ENCODE results near the gene DEPP1. TPM values are rescaled to one million over a fixed set of nuclear protein-coding genes. Genes with fewer than 3 reads are reported as not detected.
A peak's percentile ranks its signal among the peaks of the same experiment; 100 is the strongest.

DEPP1 gene
- total RNA-seq, 1 experiment from 2014 or later: 16.5 TPM

- Mint-ChIP-seq H3K4me3 (ENCODE audit: low read depth, unreplicated experiment) (no peak overlapping the region), H3K27ac (ENCODE audit: unreplicated experiment) (peak overlapping the region; percentile 34), H3K9me3 (ENCODE audit: low read depth, unreplicated experiment) (no peaks in the 10 kb centered on the region), H3K27me3 (ENCODE audit: unreplicated experiment) (no peaks in the 10 kb centered on the region), H3K36me3 (ENCODE audit: insufficient read depth, unreplicated experiment) (no peaks in the 10 kb centered on the region), H3K4me1 (ENCODE audit: low read depth, unreplicated experiment) (peaks cover 16% of the 10 kb centered on the region)
- DNase-seq: no peak
- TF ChIP-seq CTCF (IDR thresholded peaks at IDR 0.05; ENCODE audit: unreplicated experiment): no peak
- CTCF ChIA-PET: interaction anchor here (1.3 to 1.8 kb wide), 2 partner anchors 9 to 57 kb away, joined by 3 to 11 read pairs; no protein-coding TSS in a partner anchor
- no TSS peak for BruUV-seq (replicated peaks)
- intact Hi-C loops (cut with micrococcal nuclease; ENCODE audit: unreplicated experiment): loop anchor here (5.0 kb wide), 1 partner anchor 57 kb away; no protein-coding TSS in a partner anchor
Measured at GRCh38 chr10:44989597-44990301, 11.1 kb upstream of the DEPP1 start.

- CTCF ChIA-PET: interaction anchor here (1.8 kb wide), 1 partner anchor 56 kb away, joined by 11 read pairs; no protein-coding TSS in a partner anchor
- Mint-ChIP-seq H3K36me3 (ENCODE audit: insufficient read depth, unreplicated experiment) (no peaks in the 10 kb centered on the region), H3K9me3 (ENCODE audit: low read depth, unreplicated experiment) (no peaks in the 10 kb centered on the region), H3K4me3 (ENCODE audit: low read depth, unreplicated experiment) (no peak overlapping the region), H3K4me1 (ENCODE audit: low read depth, unreplicated experiment) (peaks cover 22% of the 10 kb centered on the region), H3K27ac (ENCODE audit: unreplicated experiment) (no peak overlapping the region), H3K27me3 (ENCODE audit: unreplicated experiment) (no peaks in the 10 kb centered on the region)
- DNase-seq: no peak
- no TSS peak for BruUV-seq (replicated peaks)
- intact Hi-C loops (cut with micrococcal nuclease; ENCODE audit: unreplicated experiment): no loop called here
- no peak for TF ChIP-seq CTCF (IDR thresholded peaks at IDR 0.05; ENCODE audit: unreplicated experiment)
Measured at GRCh38 chr10:44988957-44989585, 10.5 kb upstream of the DEPP1 start.

GRCh38 chr10:44986670-44987069 is 8.1 kb upstream of the DEPP1 start:
- Mint-ChIP-seq H3K9me3 (ENCODE audit: low read depth, unreplicated experiment) (no peaks in the 10 kb centered on the region), H3K36me3 (ENCODE audit: insufficient read depth, unreplicated experiment) (peaks cover 7% of the 10 kb centered on the region), H3K4me1 (ENCODE audit: low read depth, unreplicated experiment) (peaks cover 41% of the 10 kb centered on the region), H3K27ac (ENCODE audit: unreplicated experiment) (no peak overlapping the region), H3K27me3 (ENCODE audit: unreplicated experiment) (no peaks in the 10 kb centered on the region), H3K4me3 (ENCODE audit: low read depth, unreplicated experiment) (no peak overlapping the region)
- CTCF ChIA-PET: no interaction called here
- BruUV-seq (replicated peaks): no TSS peak
- DNase-seq: no peak
- no peak for TF ChIP-seq CTCF (IDR thresholded peaks at IDR 0.05; ENCODE audit: unreplicated experiment)
- intact Hi-C loops (cut with micrococcal nuclease; ENCODE audit: unreplicated experiment): no loop called here

- no TSS peak for BruUV-seq (replicated peaks)
- H3K27me3 Mint-ChIP-seq (ENCODE audit: unreplicated experiment): no peaks in the 10 kb centered on the region
- CTCF ChIA-PET: no interaction called here
- intact Hi-C loops (cut with micrococcal nuclease; ENCODE audit: unreplicated experiment): no loop called here
- no peak for TF ChIP-seq CTCF (IDR thresholded peaks at IDR 0.05; ENCODE audit: unreplicated experiment)
- peaks cover 46% of the 10 kb centered on the region for H3K4me1 Mint-ChIP-seq (ENCODE audit: low read depth, unreplicated experiment)
- H3K4me3 Mint-ChIP-seq (ENCODE audit: low read depth, unreplicated experiment): no peak overlapping the region
- H3K9me3 Mint-ChIP-seq (ENCODE audit: low read depth, unreplicated experiment): no peaks in the 10 kb centered on the region
- DNase-seq: no peak
- no peak overlapping the region for H3K27ac Mint-ChIP-seq (ENCODE audit: unreplicated experiment)
- H3K36me3 Mint-ChIP-seq (ENCODE audit: insufficient read depth, unreplicated experiment): peaks cover 12% of the 10 kb centered on the region
Measured at GRCh38 chr10:44986179-44986578, 7.6 kb upstream of the DEPP1 start.
